ENCODE results near the gene PLCB3.

- no peak for TF ChIP-seq CTCF (IDR thresholded peaks at IDR 0.05)
- no peak for TF ChIP-seq POLR2A (IDR thresholded peaks at IDR 0.05)
These were observed 31.6 kb upstream of the PLCB3 start for GRCh38 chr11:64219755-64220154.
